Right kidney (tissue), 9 donors: ENCODE data around the gene OR52J3.
A peak's percentile ranks its signal among the peaks of the same experiment; 100 is the strongest.
"Not testable (repeated sequence)": the region's sequence is repeated elsewhere in the genome, so short reads cannot be mapped to it uniquely, and the experiment has no call there.

Experiments used
- DNase-seq: peaks from one replicate; pipeline ENCODE4 v3.0.0-alpha.2; 2016
- long read RNA-seq, 8 donors: transcript quantifications; one replicate each; lab custom pipeline, GENCODE V29; 2026

Gene OR52J3
- long read RNA-seq, donor 1, result 0 reads
- long read RNA-seq, donor 2, result 0 reads
- long read RNA-seq, donor 3, result 0 reads
- long read RNA-seq, donor 4, result 0 reads
- long read RNA-seq, donor 5, result 0 reads
- long read RNA-seq, donor 6, result 0 reads
- long read RNA-seq, donor 7, result 0 reads
- long read RNA-seq, donor 8, result 0 reads

GRCh38 chr11:5046226-5046625 lies at the start of gene OR52J3:
TSS of gene OR52J3 (plus strand) at chr11:5046526. CDS start at chr11:5046526, 0 bp downstream.
- no peak for DNase-seq

GRCh38 chr11:5004424-5005274 lies 41.7 kb upstream of the OR52J3 start:
- peak; percentile 26 for DNase-seq

GRCh38 chr11:5007561-5007960 lies 38.8 kb upstream of the OR52J3 start:
- DNase-seq, result no peak

GRCh38 chr11:5011254-5011653 lies 35.1 kb upstream of the OR52J3 start:
- no peak for DNase-seq

- DNase-seq, result no peak
Observed at GRCh38 chr11:5013012-5013411, 33.3 kb upstream of the OR52J3 start.

GRCh38 chr11:5021996-5022395 lies 24.3 kb upstream of the OR52J3 start:
- no peak for DNase-seq

- DNase-seq, result no peak
Observed at GRCh38 chr11:5036669-5037068, 9.7 kb upstream of the OR52J3 start.

- DNase-seq, result no peak
Observed at GRCh38 chr11:5037926-5038325, 8.4 kb upstream of the OR52J3 start.

- no peak for DNase-seq
Observed at GRCh38 chr11:5038341-5038740, 8.0 kb upstream of the OR52J3 start.

GRCh38 chr11:5040876-5041275 lies 5.5 kb upstream of the OR52J3 start:
- no peak for DNase-seq

- no peak for DNase-seq
Observed at GRCh38 chr11:5042091-5042490, 4.2 kb upstream of the OR52J3 start.

- no peak for DNase-seq
Observed at GRCh38 chr11:5043380-5043779, 2.9 kb upstream of the OR52J3 start.

- no peak for DNase-seq
Observed at GRCh38 chr11:5046754-5047330, 516 bp downstream of the OR52J3 start.

- not testable (repeated sequence) for DNase-seq
Observed at GRCh38 chr11:5058679-5059078, 12.4 kb downstream of the OR52J3 start.

GRCh38 chr11:5059391-5059790 lies 13.1 kb downstream of the OR52J3 start, which contains the start of gene OR52E2:
TSS of gene OR52E2 (minus strand) at chr11:5059627. CDS start at chr11:5059627, 0 bp downstream.
- DNase-seq, result no peak

GRCh38 chr11:5065027-5065426 lies 18.7 kb downstream of the OR52J3 start:
- DNase-seq, result no peak

- DNase-seq, result no peak
Observed at GRCh38 chr11:5069272-5069671, 22.9 kb downstream of the OR52J3 start, which contains the start of gene OR52E1. TSS of gene OR52E1 (plus strand) at chr11:5069572.

- no peak for DNase-seq
Observed at GRCh38 chr11:5071799-5072198, 25.5 kb downstream of the OR52J3 start.

- DNase-seq, result no peak
Observed at GRCh38 chr11:5081405-5081804, 35.1 kb downstream of the OR52J3 start.

GRCh38 chr11:5083602-5084001 lies 37.3 kb downstream of the OR52J3 start:
- no peak for DNase-seq

GRCh38 chr11:5088556-5088955 lies 42.2 kb downstream of the OR52J3 start:
- DNase-seq, result no peak

- no peak for DNase-seq
Observed at GRCh38 chr11:5090668-5091067, 44.3 kb downstream of the OR52J3 start.

GRCh38 chr11:5092821-5093585 lies 46.7 kb downstream of the OR52J3 start:
- DNase-seq, result no peak
